Bone marrow (tissue), 2 donors: ENCODE data around the gene TXK.

Experiments
- DNase-seq, 2 donors: peaks; one replicate each; lab custom pipeline; 2025; lab: John Stamatoyannopoulos, UW

The TXK gene

DNA sequence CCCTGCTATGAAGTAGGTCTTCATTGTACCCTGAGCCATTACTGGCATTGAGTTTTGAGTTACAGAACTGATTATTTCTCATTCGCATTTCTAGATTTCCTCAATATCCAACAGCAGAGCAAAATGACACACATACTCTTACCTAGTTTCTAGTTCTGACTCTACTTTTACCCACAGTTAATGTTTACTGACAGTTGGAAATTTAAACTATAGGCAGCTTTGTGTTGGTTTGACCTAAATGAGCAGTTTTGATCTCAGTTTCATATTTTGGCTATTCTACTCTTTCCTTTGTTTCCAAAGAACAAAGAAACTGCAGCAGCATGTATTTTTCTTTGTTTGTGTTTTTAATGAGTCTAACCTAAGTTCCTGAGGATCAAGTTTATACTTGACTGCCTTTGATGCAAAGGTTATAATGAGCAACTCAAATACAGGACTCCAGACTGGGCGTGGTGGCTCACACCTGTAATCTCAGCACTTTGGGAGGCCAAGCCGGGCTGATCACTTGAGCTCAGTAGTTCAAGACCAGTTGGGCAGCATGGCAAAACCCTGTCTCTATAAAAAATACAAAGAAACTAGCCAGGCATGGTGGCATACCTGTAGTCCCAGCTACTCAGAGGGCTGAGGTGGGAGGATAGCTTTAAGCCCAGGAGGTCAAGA lies 30.4 kb downstream of the TXK start:
- no peak for DNase-seq

DNA sequence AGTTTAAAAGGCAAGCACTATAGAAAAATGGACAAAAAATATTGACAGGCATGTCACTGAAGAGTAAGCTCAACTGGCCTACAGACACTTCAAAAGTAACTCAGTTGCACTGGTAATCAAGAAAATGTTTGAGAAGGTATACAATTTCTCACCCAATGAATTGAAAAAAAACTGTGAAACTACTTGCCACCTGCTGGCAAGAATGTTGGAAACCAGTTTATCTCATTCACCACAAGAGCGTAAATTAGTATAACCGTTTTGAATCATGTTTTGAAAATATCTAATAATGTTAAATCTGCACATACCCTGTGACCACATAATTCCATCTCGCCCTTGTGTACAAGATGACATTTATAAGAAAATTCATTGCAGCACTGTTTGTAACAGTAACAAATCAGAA lies 31.7 kb downstream of the TXK start:
- DNase-seq, result no peak

DNA sequence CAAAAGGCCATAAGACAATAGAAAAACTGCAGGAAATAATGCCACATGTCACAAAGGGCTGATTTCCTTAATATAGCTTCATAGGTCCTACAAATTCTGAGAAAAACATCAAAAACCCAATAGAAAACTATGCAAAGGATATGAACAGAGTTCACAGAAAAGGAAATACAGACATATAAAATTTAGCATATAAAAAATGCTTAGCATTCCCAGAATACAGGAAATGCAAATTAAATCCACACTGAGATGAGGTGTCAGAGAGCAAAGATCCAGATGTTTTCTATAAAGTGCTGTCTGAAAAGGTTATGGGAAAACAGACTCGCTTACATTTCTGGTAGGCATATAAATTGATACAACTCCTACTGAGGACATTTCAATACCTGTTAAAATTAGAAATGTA lies 33.8 kb downstream of the TXK start:
- DNase-seq, result no peak

DNA sequence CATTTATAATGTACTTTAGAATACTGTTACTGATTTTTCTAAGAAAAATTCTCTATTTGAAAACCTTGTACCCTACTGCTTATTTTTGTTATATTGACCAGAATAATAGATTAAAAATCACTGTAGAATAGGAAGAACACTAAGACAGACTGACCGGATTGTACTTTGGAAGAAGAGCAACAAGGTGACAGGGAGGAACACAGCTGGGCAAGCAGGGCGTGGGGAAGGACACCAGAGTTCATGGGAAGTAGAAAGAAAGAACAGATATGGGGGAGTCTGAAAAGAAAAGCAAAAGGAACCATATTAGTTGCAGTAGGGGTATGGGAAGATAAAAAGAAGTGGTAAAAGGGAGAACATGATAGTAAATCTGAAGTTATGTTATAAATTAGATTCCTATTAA lies 38.6 kb downstream of the TXK start:
- DNase-seq, result no peak

DNA sequence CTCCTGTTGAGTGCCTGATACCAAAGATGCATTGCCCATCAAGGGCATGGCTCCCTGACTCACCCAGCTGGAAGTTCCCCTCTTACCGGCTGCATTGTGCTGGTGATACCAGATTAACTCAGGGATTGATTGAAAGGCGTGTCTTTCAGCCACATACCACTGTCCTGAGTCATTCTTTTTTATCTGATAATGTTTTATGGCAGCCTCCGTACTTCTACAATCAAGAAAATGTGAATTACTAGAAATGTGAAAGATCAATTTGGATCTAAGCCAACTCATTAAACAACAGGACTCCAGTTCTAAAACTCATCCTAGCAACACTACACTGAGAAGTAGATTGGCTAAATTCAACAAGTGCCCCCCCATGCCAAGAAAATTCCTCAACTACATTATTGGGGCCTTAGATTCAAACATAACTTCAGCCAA lies 40.0 kb downstream of the TXK start:
- DNase-seq, result no peak

DNA sequence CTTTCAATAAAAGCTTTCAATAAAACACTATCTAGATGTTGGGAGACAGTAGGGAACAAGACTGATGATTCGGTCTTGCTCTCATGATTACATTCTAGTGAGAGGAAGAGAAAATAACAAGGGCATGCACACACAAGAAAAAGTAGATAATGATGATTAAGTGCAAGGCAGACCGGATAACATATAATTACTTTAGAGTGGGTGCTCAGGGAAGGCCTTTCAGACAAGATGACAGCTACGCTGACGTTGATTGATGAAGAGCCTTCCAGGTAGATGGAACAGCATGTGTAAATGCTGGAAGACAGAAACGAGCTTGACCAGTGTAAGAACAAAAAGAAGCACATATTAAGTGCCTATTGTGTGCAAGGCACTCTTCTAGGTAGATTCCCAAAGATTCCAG lies 43.4 kb downstream of the TXK start:
- no peak for DNase-seq

DNA sequence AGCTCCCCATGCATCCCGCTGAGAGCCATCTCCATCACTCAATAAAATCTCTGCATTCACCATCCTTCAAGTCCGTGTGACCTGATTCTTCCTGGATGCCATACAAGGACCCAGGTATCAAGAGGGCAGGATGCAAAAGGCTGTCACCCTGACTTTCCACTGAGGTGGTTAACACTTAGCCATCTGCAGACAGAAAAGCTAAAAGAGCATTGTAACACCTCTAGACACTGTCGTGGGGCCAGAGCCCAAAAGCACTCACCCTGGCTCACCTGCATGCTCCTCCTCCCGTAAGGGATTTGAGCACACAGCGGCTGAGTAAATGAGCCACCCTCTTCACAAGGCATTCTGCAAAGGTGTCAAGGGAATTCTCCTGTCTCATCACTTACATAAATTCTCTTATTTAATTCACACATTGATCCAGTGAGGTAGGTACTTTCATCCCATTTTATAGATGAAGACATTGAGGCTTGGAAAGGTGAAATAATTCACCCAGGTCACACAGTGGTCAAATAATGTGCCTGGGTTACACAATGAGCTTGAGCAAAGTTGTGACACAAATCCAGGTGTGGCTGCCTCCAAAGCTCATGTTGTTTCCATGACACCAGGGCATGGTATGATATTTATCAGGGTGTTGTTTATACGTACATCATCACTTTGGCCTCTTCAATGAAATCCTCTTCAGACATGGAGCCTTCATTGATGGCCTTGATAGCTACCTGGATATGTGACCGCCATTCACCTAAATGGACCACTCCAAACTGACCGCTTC lies 48.0 kb downstream of the TXK start:
- DNase-seq, result no peak

DNA sequence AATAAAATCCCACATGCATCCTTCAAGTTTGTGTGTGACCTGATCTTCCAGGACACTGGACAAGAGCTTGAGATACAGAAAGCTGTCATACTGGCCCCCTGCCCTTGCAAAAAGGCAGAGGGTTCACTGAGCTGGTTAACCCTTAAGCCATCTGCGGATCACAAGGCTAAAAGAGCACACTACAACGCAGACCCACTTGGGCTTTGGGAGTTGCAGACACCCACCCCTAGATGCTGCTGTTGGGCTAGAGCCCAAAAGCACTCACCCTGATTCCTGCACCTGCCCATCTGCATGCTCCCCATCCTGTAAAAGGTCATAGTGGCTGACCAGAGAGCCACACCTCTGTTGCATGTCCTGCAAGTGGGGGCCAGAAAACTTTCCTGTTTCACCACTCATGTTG lies 51.1 kb downstream of the TXK start:
- DNase-seq, result no peak

DNA sequence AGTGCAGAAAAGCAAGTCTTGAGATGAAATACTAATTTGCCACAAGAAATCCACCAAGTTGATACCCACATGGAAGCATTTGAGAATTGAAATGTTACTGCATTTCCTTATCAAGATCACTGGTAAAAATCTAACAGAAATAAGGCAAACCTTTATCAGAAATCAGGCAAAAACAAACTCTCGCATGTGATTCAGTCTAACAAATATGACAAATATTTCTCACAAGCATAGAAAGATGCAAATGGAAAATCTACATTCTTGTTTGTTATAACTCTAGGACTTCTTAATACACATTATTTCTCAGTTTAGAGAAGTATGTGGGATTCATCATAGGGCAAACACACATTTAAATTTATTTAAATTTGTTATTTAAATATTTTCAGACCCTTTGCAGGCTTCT lies 52.9 kb downstream of the TXK start:
- DNase-seq, result no peak

DNA sequence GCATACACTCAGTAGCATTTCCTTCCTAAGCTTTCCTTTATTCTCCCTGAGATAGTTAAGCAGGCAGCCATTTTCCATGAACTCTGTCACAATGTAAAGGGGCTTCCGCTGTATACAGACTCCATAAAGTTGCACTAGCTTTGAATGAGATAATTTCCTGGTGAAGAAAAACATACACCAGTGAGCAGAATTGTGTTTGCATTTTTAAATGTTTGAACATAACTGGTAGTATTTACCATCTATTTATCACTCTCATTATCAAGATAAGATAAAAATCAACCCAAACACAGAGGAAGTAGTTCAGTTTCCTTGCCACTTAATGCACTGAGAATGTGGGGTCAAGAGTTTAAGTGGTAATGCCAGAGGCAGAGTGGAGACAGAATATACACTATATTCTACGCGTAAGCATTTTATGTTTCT lies 54.1 kb downstream of the TXK start:
- no peak for DNase-seq

DNA sequence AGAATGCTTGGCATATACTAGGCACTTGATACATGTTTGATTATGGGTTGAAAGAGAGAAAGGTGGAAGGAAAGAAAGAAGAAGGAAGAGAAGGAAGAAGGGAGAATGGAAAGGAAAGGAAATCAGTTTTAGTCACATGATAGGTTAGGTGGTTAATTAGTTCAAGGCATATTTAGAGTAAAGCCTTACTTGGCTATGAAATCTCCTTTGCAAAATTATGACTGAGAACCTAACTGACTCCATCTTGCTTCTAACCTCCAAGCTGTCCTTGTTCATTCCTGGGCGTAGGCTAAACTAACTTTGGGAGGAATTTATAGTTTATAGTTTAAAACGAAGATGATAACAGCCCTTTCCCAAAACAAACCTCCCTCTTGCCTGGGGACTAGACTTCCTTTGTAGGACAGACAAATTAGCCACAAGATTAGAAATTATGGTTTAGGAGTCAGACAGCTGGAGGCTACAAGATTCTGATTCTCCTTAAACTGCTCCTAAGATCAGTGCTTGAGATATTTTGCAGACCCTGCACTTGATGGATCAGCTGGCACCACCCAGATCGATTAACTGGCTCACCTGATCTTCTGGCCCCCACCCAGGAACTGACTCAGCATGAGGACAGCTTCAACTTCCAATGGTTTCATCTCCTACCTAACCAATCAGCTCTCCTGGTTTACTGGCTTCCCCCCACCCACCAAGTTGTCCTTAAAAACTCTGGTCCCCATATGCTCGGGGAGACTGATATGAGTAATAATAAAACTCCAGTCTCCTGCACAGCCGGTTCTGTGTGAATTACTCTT lies 55.0 kb downstream of the TXK start:
- DNase-seq, result no peak

DNA sequence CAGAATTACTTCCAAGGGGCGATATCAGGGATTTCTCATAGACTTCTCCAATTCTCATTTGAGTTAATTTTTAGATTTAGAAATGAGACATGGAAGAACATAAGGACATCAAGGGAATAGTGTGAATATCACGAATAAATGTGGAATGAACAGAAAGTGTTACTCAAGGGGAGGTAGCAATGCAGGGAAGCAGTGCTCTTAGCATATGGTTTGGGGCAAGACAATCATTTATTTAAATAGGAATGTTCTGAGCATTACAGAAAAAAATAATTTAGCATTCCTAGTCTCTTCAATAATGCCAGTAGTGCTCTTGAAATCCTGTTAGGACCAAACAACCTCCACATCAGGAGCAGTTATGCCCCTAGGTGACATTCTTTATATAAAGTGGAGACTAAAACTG lies 55.6 kb downstream of the TXK start:
- DNase-seq, result no peak

DNA sequence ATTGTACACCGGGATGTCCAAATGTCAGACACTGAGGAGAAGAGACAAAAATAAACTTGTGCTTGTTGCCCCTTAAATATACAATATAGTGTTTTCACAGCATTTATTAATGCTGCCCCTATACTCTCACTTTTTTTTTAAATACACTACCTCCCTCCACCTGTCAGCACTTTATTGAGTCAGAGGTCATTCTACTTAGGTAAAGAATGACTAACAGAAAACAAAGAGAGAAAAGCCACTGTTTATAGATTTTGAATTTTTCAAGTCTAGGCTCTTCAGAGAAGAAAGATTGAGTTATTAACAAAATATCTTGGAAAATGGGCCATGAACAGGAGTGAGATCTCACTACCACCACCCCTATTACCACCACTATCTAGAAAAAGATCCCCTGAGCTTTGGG lies 59.4 kb downstream of the TXK start:
- DNase-seq, result no peak

DNA sequence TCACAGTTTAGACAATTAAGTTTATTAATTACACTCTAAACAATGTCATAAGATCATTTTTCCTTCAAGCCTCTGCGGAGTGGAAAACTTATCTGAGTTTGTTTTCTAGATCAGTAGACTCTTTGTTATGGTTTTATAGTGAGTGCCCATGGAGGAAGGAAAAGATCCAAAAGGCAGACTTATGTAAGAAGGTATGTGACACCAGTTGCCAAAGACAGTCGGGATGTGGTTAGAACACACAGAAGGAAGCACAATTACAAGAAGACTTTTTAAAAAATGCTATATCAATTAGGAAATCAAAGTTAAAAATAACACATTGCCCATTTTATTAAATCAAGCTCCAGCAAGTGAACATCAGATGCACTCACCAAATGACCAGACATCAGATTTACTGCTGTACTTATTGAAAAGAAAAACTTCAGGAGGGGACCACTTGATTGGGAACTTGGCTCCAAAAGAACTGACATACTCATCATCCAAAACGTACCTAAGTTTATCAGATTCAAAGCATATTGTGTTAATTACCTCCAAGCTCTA lies 60.4 kb downstream of the TXK start:
- no peak for DNase-seq

DNA sequence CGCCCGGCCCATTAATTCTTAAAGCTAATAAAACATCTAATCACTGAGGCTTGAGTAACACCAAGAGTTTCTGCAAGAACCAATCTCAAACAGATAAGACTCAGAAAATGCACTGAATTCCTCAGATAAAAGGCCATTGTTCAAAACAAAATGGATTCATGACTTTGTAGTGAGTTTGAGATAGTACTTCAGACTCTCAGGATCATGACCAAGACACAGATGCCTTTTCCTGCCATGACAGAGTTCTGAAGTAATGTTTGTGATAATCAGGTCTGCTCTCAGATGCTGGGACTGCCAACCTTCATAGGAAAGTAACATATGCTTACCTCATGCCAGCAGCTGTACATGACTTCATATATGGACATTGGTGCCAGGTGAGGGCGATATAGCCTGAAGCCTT lies 62.9 kb downstream of the TXK start:
- DNase-seq, result no peak

DNA sequence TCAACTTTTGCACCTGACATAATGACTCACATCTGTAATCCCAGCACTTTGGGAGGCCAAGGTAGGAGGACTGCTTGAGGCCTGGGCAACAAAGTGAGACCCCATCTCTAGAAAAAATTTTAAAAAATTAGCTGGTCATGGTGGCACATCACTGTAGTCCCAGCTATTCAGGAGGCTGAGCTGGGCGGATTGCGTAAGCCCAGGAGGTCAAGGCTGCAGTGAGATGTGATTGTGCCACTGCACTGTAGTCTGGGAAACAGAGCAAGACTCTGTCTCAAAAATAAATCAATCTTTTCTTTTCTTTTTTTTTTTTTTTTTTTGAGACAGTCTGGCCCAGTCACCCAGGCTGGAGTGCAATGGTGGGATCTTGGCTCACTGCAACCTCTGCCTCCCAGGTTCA lies 65.0 kb downstream of the TXK start:
- DNase-seq, result no peak

DNA sequence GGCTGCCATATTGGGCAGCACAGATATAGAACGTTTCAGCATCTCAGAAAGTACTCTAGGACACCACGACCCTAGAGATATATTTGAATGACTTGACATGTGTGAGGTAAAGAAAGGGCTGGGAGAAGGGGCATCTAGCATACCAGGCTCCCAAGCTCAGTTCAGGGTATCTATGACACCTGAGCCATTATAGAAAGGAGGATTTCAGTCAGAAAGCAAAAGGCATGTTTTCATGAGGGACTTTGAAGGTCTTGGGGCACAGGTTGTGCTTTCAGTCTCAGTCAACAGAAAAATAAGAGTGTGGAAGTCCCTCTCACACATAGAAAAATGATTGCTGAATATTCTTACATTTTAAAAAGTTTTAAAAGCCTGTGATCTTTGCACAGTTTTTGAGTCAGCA lies 65.9 kb downstream of the TXK start:
- no peak for DNase-seq

DNA sequence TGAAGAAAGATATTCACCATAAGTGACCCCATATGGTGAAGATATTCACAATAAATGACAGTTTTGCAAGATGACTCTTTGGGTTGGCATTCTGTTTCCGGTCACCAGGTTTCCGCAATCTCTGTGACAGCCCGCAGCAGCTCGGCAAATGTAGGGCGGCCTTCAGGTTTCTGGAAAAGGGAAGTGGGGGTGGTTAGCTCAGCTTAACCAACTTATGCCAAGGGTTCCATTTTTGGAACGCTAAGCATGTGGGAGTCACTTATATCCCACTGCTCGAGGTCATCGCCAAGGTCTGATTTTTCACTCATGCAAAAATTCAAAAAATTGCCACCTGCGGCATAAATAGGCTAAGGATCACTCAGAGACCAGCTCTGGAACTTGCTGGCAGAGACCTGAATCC lies 66.5 kb downstream of the TXK start:
- DNase-seq, result no peak

DNA sequence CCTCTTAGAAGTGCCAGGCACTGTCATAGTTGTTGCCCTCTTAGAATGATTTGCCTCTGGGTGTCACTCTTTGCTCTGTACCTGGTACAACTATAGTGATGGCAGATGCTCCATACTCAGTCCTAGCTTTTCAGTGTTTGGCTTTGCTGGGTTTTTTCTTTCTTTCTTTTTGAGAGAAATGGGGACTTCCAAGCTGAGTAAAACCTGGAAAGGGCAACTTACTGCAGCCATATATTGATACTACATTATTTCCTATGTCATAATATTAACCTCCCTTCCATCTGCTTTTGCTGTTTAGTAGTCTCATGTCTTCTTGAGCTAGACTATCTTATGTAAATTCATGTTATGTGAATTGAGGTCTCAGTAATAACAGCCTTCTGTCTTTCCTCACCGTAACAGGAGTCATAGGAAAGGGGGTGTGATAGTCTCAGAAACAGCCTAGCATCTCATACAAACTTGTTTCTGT lies 68.4 kb downstream of the TXK start:
- no peak for DNase-seq

DNA sequence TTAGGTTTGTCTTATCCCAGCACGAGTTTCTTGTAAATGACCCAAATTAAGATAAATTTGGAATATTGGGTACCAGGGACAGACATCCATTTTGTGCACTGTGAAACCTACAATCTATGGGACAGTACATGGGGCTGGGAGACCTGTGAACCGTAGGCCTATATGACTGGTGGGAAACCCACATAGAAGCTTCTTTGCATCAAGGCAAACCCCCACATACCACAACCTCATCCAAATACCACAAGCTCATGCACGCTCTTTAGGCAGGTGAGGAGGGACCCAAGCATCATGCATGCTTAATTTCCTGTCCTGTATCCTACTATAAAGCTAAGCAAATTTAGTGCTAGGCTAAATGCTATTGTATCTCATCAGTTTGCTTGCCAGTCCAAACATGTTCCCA lies 69.7 kb downstream of the TXK start:
- no peak for DNase-seq

DNA sequence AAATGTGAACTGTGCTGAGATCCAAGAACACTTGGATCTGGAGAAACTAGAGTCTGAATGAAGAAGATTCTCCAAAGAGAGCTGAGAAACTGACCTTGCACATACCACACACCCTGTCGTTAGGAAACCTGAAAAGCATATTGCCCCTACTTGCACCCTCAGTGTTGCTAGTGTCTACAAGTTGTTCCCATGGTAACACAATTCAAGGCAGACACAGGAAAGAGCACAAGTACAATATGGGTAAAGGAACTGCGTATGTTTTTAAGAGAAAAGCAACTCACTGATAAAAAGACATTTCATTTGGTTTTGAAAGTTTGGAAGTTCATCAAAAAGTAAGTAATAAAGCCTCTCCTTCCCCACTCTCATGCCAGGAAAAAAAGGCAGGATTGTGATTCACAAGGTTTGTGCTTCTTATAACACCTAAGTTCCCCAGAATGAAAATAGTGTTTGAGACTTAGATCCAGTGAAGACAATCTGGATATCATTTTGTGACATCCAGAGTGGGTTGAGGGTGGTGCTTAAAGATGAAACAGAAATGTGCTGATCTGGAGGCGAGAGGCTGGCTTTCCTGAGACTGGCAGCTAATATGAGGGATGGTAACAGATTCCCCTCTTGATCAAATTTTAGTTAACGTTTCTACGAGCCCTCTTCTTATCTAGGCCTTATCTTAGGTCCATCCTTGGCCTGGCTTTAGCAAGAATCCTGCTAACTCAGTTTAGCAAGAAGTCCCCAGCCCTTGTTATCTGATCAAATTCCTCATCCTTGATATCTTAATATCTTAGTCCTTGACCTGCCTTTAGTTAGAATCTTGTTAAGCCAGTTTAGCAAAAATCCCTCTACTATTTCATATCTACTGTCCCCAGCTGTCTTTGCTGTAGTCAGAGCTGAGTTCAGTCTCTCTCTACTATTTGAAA lies 75.2 kb downstream of the TXK start:
- DNase-seq, result no peak

DNA sequence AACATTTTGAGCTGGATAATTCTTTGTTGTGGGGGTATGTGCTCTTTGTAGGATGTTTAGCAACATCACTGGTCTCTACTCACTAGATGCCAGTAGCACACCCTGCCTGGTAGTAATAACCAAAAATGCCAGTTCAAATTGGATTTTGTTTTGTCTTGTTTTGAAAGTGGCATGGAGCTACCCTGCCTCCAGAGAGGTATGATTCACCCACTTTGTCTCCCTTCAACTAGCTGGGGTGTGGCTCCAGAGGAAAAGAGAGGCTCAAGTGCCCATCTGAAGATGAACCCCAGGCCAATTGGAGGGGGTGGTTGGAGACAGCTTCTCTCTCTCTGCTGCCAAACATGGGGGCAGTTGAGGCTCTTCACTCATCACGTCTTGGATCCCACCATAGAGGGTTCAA lies 83.0 kb downstream of the TXK start:
- DNase-seq, result no peak
